ENCODE measurements around the gene CELSR2.

GRCh38 chr1:109225308-109225707 lies 24.0 kb upstream of the CELSR2 start:
- TF ChIP-seq CTCF (IDR thresholded peaks at IDR 0.05) (no peak), ZFX (IDR thresholded peaks at IDR 0.05; ENCODE audit: borderline replicate concordance) (no peak)
